GM21619 (cell line): ENCODE measurements around the gene TUBD1.
"Not testable (repeated sequence)": the region's sequence is repeated elsewhere in the genome, so short reads cannot be mapped to it uniquely, and the experiment has no call there.

Experiments
- ATAC-seq: cut with Tn5 transposase; IDR thresholded peaks from one replicate; pipeline ENCODE4 v1.9.1; 2021; ENCODE audit not compliant: unreplicated experiment

Gene TUBD1

DNA sequence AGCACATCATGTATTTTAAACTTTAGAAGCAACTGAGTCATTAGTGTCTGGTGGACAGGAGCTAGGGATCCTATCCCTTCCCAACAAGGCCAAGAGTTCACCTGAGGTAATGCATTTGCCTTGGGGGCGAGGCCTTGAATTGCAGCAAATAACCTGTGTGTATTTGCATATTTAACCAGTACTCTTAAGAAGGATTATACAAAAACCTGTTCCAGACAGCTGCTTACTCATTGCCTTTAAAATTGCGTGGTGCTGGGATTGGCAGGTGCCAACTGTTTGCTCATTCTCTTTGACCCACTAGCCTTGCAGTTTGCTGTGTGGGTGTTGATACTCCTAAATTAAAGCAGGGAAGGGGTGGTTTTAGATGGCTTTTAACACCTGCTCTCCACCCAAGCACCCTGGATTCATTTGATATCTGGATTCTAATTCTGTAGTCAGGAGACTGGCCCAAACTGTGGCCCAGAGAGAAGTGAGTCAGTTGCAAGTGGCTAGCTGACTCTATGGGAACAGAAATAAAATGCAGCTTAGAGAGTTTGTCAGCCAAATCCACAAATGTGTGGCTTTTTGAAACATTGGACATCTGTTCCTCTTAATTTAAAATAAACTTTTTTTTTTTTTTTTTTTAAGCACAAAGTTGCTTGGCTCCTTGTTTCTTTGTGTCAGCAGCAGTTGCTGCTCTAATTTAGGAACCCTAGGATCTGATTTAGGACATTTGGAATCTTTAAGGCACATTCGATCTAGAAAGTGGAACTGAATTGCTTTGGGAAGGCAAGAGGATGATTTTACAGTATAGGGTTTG lies 46.9 kb downstream of the TUBD1 start:
- ATAC-seq: no peak

GRCh38 chr17:59844884-59845594 lies 47.7 kb downstream of the TUBD1 start:
- ATAC-seq: no peak

- peak; percentile 34 for ATAC-seq
These were observed 49.7 kb downstream of the TUBD1 start for GRCh38 chr17:59842901-59843652.

DNA sequence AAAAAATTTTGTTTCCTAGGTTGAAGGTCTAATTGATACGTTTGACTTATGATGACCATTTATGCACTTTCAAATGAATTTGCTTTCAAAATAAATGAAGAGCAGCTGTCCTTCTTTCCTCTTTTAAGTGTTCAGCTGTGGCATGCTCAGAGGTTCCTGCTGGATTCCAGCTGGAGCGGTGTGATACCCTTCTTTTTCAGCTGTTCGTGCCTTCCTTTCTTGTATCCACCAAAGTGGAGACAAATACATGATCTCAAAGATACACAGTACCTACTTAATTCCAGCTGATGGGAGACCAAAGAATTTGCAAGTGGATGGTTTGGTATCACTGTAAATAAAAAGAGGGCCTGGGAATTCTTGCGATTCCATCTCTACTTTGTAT lies 50.9 kb downstream of the TUBD1 start:
- not testable (repeated sequence) for ATAC-seq

GRCh38 chr17:59841091-59841881 lies 51.5 kb downstream of the TUBD1 start:
- not testable (repeated sequence) for ATAC-seq

GRCh38 chr17:59840329-59841090 lies 52.2 kb downstream of the TUBD1 start:
- ATAC-seq: no peak

DNA sequence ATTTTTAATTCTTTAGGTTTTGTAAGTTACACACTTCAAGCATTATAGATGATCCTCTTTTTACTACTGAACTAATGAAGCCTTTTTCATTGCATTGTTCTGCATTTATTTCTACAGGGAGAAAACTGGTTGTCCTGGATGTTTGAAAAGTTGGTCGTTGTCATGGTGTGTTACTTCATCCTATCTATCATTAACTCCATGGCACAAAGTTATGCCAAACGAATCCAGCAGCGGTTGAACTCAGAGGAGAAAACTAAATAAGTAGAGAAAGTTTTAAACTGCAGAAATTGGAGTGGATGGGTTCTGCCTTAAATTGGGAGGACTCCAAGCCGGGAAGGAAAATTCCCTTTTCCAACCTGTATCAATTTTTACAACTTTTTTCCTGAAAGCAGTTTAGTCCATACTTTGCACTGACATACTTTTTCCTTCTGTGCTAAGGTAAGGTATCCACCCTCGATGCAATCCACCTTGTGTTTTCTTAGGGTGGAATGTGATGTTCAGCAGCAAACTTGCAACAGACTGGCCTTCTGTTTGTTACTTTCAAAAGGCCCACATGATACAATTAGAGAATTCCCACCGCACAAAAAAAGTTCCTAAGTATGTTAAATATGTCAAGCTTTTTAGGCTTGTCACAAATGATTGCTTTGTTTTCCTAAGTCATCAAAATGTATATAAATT lies 53.0 kb downstream of the TUBD1 start:
- ATAC-seq: no peak

DNA sequence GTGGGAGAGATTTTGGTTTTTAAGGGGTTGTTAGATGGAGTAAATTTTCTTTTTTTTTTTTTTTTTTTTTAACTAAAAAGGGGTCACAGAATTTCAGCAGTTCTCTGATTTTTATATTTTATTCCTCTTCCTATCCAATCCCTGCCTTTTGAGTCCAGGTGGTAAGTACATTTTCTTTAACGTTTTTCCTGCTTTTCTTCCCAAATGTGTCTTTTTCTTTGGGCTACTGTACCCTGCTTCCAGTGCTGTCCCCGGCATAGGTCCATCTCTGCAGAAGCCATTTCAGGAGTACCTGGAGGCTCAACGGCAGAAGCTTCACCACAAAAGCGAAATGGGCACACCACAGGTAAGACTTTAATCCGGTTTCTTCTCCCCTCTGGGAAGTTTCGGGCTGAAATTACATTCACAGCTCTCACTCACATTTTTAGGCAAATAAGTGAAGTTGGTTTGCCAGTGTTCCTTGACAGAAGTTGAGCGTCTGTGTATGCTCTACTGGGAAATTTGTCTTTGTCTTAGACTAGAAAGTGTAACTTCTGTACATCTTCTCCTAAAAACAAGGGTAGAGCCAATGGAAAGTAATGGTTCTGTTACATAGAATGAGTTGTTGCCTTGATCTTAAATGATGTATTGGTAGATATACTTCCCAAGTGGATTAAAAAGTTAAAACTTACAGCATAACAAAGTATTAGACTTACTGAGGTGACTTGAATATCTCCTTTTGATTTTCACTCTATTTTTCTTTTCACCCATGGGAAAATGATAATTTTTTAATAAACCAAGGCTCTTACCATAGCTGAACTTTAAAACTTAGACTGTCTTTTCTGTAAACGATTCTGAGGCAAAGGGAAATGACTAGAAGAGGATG lies 54.5 kb downstream of the TUBD1 start:
- ATAC-seq: no peak

GRCh38 chr17:59837308-59838051 lies 55.3 kb downstream of the TUBD1 start:
- ATAC-seq: peak; percentile 76

GRCh38 chr17:59832883-59833379 lies 59.8 kb downstream of the TUBD1 start:
- ATAC-seq: no peak

DNA sequence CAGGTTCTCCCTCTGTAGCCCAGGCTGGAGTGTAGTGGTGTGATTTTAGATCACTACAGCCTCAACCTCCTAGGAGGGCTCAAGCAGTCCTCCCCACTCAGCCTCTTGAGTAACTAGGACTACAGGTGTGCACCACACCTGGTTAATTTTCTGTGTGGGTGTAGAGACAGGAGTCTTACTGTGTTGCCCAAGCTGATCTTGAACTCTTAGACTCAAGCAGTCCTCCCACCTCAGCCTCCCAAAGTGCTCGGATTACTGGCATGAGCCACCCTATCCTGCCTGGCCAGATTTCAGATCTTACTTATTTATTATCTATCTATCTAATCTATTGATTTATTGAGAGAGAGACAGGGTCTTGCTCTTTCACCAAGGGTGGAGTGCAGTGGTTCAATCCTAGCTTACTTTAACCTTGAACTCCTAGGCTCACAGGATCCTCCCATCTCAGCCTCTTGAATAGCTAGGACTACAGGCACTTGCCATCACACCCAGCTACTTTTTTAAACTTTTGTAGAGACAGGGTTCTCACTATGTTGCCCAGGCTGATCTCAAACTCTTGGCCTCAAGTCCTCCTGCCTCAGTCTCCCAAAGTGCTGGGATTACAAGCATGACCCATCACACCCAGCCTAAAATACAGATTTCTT lies 61.8 kb downstream of the TUBD1 start:
- no peak for ATAC-seq

- ATAC-seq: no peak
These were observed 62.6 kb downstream of the TUBD1 start for GRCh38 chr17:59830007-59830630.

- peak; percentile 63 for ATAC-seq
These were observed 63.3 kb downstream of the TUBD1 start for GRCh38 chr17:59829217-59830006.

- not testable (repeated sequence) for ATAC-seq
These were observed 63.9 kb downstream of the TUBD1 start for GRCh38 chr17:59828819-59829216.

DNA sequence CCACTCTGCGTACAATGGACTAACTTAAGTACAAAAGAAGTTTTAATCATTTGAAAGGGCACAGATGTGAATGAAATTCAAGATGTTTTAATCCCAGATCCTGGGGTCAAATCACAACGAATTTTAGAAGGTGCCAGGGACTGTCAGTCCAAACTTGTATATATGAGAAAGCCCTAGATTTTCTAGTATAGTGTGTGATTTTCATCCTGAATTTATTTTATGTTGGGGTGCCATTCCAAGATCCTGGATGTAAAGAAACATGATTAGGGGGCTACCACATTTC lies 64.3 kb downstream of the TUBD1 start:
- ATAC-seq: no peak
